Ovary (tissue), 3 donors: ENCODE measurements around the gene MVB12A.

Experiments
- EP300 ChIP-seq: sonication (generic); formaldehyde crosslinking; IDR thresholded peaks from one replicate; pipeline ENCODE4 v1.6.1; 2017; ENCODE audit warnings: antibody characterized with exemption
- POLR2A ChIP-seq: fragments of 450-650 bp; IDR thresholded peaks from one replicate; pipeline ENCODE4 v1.6.1; 2017; ENCODE audit warnings: antibody characterized with exemption, mild to moderate bottlenecking, moderate library complexity
- TF ChIP-seq, protein P1 (sequence below), 3 donors: fragments of 450-650 bp in 2 of 3; fragments of 200-600 bp in 1 of 3; IDR thresholded peaks; one replicate each; pipeline versions ENCODE4 v1.5.1 to v1.8.0; 2016 to 2022; ENCODE audit warnings: antibody characterized with exemption in 3 of 3, mild to moderate bottlenecking in 1 of 3
- donor health status: DM: no; HTN: no; CAD: no.

DNA sequence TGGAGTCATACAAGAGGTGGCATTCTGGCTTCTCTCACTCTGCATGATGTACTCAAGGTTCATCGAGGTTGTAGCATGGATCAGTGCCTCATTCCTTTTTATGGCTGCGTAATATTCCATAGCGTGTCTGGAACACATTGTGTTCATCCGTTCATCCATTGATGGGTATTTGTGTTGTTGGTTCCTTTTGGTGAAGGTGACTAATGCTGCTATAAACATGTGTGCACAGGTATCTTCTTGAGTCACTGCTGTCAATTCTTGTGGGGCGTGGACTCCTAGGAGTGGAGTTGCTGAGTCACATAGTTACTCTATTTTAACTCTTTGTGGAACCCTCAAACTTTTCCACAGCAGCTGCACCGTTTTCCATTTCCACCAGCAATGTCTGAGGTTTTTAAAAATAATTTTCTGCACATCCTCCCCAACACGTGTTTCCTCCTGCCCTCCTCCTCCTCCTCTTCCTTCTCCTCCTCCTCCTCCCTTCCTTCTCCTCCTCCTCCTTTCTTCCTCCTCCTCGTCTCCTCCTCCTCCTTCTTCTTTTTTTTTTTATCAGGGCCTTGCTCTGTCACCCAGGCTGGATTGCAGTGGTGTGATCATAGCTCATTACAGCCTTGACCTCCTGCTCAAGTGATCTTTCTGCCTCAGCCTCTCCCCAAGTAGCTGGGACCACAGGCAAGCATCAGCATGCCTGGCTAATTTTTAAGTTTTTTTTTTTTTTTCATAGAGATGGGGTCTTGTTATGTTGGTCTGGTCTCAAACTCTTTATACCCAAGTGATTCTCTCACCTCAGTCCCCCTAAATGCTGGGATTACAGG lies 30.6 kb downstream of the MVB12A start:
- TF ChIP-seq, protein P1, sequence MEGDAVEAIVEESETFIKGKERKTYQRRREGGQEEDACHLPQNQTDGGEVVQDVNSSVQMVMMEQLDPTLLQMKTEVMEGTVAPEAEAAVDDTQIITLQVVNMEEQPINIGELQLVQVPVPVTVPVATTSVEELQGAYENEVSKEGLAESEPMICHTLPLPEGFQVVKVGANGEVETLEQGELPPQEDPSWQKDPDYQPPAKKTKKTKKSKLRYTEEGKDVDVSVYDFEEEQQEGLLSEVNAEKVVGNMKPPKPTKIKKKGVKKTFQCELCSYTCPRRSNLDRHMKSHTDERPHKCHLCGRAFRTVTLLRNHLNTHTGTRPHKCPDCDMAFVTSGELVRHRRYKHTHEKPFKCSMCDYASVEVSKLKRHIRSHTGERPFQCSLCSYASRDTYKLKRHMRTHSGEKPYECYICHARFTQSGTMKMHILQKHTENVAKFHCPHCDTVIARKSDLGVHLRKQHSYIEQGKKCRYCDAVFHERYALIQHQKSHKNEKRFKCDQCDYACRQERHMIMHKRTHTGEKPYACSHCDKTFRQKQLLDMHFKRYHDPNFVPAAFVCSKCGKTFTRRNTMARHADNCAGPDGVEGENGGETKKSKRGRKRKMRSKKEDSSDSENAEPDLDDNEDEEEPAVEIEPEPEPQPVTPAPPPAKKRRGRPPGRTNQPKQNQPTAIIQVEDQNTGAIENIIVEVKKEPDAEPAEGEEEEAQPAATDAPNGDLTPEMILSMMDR (IDR thresholded peaks at IDR 0.05): no peak
- TF ChIP-seq POLR2A: no peak
- TF ChIP-seq EP300: no peak
